Measurements from ENCODE around the gene NRIP3. TPM values are rescaled to one million over a fixed set of nuclear protein-coding genes. Genes with fewer than 3 reads are reported as not detected.

Gene NRIP3
- total and polyA plus RNA-seq, 9 of the 15 experiments (the other 6 are each of a cell fraction or from before 2014, with no cell fraction given), result 4.4 to 18.7 (median 11.6) TPM

GRCh38 chr11:9008661-9009060, 4.9 kb upstream of the NRIP3 start:
- no peak overlapping the region for H3K4me2 ChIP-seq (ENCODE audit: insufficient read depth, low read length)
- BruUV-seq (replicated peaks), result no TSS peak
- H3K27me3 ChIP-seq (ENCODE audit: control insufficient read depth in 2 of 2, insufficient read depth in 2 of 2, low read length in 2 of 2), result no peaks in the 10 kb centered on the region; a peak in 2 of 5 replicates
- TF ChIP-seq CBFA2T2 (conservative IDR thresholded peaks at IDR 0.05), result 0 out of 2 replicates have a peak, but pooled peaks have one; percentile 16
- TF ChIP-seq U2AF1 (optimal IDR thresholded peaks at IDR 0.05; ENCODE audit: low read depth, low read length), result no peak
- TF ChIP-seq EP300 (IDR thresholded peaks at IDR 0.05; ENCODE audit: low read length), result no peak
- TF ChIP-seq CBFA2T3 (IDR thresholded peaks at IDR 0.05), result peak; percentile 38; the same call in 1 of the 2 replicates
- ChIA-PET CTCF (ENCODE audit: low intra/inter-chr PET ratio) (no interaction called here), POLR2A (interaction anchor here (0.9 kb wide), 1 partner anchor 11 kb away, joined by 3 read pairs; no protein-coding TSS in a partner anchor)
- H3K9ac ChIP-seq (ENCODE audit: insufficient read depth in 1 of 2, low read depth in 2 of 2, low read length in 2 of 2), result no peak overlapping the region
- H3K79me2 ChIP-seq (ENCODE audit: control insufficient read depth, insufficient read depth, low read length), result no peaks in the 10 kb centered on the region
- 0% methylated on average over 1 of the region's 1 CpG for WGBS (ENCODE audit: insufficient coverage, low coverage, missing lambda C conversion rate)
- ATAC-seq (no peak), FAIRE-seq (no peak), DNase-seq (ENCODE audit: extremely low read depth in 1 of 4, low spot score in 3 of 4) (peak in 1 of 4 experiments; percentile 42)
- no peak overlapping the region for H2AFZ ChIP-seq (ENCODE audit: low read depth, low read length)
- intact Hi-C loops (cut with micrococcal nuclease) (no loop called here), in situ Hi-C loops (cut with MboI) (no loop called here)
- no peaks in the 10 kb centered on the region for H3K9me1 ChIP-seq (ENCODE audit: control insufficient read depth, insufficient read depth, low read length)
- no peaks in the 10 kb centered on the region for H3K9me3 ChIP-seq (replicated peaks; ENCODE audit: control insufficient read depth, insufficient read depth, low read depth, low read length)
- H3K27ac ChIP-seq (ENCODE audit: extremely low read depth, low read depth, low read length), result no peak overlapping the region
- H3K36me3 ChIP-seq (ENCODE audit: control insufficient read depth, insufficient read depth, low read length), result no peaks in the 10 kb centered on the region
- H3K4me3 ChIP-seq, result no peak overlapping the region
- H4K20me1 ChIP-seq (replicated peaks; ENCODE audit: control insufficient read depth, insufficient read depth, low read length), result no peaks in the 10 kb centered on the region; the same call in 1 of the 2 replicates
- peaks cover 0 to 10% of the 10 kb centered on the region in 2 experiments; a peak in 2 of 5 replicates for H3K4me1 ChIP-seq (replicated peaks in 1 of 2; ENCODE audit: control insufficient read depth in 2 of 2, insufficient read depth in 2 of 2, low read length in 2 of 2)

GRCh38 chr11:9008011-9008550, 4.3 kb upstream of the NRIP3 start:
- ChIA-PET POLR2A (interaction anchor here (0.9 kb wide), 1 partner anchor 11 kb away, joined by 3 read pairs; no protein-coding TSS in a partner anchor), CTCF (ENCODE audit: low intra/inter-chr PET ratio) (no interaction called here)
- H3K36me3 ChIP-seq (ENCODE audit: control insufficient read depth, insufficient read depth, low read length), result no peaks in the 10 kb centered on the region
- no peaks in the 10 kb centered on the region for H3K9me1 ChIP-seq (ENCODE audit: control insufficient read depth, insufficient read depth, low read length)
- no peak overlapping the region for H2AFZ ChIP-seq (ENCODE audit: low read depth, low read length)
- DNase-seq (ENCODE audit: extremely low read depth in 1 of 4, low spot score in 3 of 4), result no peak
- BruUV-seq (replicated peaks), result no TSS peak
- no peak overlapping the region for H3K4me3 ChIP-seq
- peaks cover under 1% of the 10 kb centered on the region; the same call in 1 of the 3 replicates for H3K79me2 ChIP-seq (ENCODE audit: control insufficient read depth, insufficient read depth, low read length)
- no peaks in the 10 kb centered on the region; a peak in 2 of 5 replicates for H3K27me3 ChIP-seq (ENCODE audit: control insufficient read depth in 2 of 2, insufficient read depth in 2 of 2, low read length in 2 of 2)
- in situ Hi-C loops (cut with MboI), result no loop called here
- H3K9me3 ChIP-seq (replicated peaks; ENCODE audit: control insufficient read depth, insufficient read depth, low read depth, low read length), result no peaks in the 10 kb centered on the region
- peaks cover 3 to 15% of the 10 kb centered on the region in 2 experiments; a peak in 3 of 5 replicates for H3K4me1 ChIP-seq (replicated peaks in 1 of 2; ENCODE audit: control insufficient read depth in 2 of 2, insufficient read depth in 2 of 2, low read length in 2 of 2)
- H3K27ac ChIP-seq (ENCODE audit: extremely low read depth, low read depth, low read length), result no peak overlapping the region
- 5% methylated on average over 3 of the region's 3 CpGs for WGBS (ENCODE audit: insufficient coverage, low coverage, missing lambda C conversion rate)
- intact Hi-C loops (cut with micrococcal nuclease), result no loop called here
- no peaks in the 10 kb centered on the region; the same call in 1 of the 2 replicates for H4K20me1 ChIP-seq (replicated peaks; ENCODE audit: control insufficient read depth, insufficient read depth, low read length)
- no peak for ATAC-seq
- no peak for FAIRE-seq
- H3K4me2 ChIP-seq (ENCODE audit: insufficient read depth, low read length), result no peak overlapping the region
- no peak overlapping the region for H3K9ac ChIP-seq (ENCODE audit: insufficient read depth in 1 of 2, low read depth in 2 of 2, low read length in 2 of 2)
- TF ChIP-seq ADNP (tag; IDR thresholded peaks at IDR 0.05) (no peak), XRCC3 (IDR thresholded peaks at IDR 0.05) (no peak), TARDBP (IDR thresholded peaks at IDR 0.05) (no peak), PPARD (CRISPR knock-in tag; IDR thresholded peaks at IDR 0.05) (no peak), HMG20B (CRISPR knock-in tag; IDR thresholded peaks at IDR 0.05) (no peak), MTA1 (IDR thresholded peaks at IDR 0.05; ENCODE audit: borderline replicate concordance) (no peak), RFX5 (IDR thresholded peaks at IDR 0.05; ENCODE audit: low read depth, low read length) (no peak), TBP (optimal IDR thresholded peaks at IDR 0.05; ENCODE audit: low read depth, low read length) (no peak), HMGXB4 (CRISPR knock-in tag; IDR thresholded peaks at IDR 0.05) (no peak)
- TF ChIP-seq, protein P1, sequence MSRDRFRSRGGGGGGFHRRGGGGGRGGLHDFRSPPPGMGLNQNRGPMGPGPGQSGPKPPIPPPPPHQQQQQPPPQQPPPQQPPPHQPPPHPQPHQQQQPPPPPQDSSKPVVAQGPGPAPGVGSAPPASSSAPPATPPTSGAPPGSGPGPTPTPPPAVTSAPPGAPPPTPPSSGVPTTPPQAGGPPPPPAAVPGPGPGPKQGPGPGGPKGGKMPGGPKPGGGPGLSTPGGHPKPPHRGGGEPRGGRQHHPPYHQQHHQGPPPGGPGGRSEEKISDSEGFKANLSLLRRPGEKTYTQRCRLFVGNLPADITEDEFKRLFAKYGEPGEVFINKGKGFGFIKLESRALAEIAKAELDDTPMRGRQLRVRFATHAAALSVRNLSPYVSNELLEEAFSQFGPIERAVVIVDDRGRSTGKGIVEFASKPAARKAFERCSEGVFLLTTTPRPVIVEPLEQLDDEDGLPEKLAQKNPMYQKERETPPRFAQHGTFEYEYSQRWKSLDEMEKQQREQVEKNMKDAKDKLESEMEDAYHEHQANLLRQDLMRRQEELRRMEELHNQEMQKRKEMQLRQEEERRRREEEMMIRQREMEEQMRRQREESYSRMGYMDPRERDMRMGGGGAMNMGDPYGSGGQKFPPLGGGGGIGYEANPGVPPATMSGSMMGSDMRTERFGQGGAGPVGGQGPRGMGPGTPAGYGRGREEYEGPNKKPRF (IDR thresholded peaks at IDR 0.05; ENCODE audit: low read depth, low read length), result no peak

All from K562 (cell line).